ENCODE data around the gene TBC1D3B. TPM values are rescaled to one million over a fixed set of nuclear protein-coding genes. Genes with fewer than 3 reads are reported as not detected.

Gene TBC1D3B
- total RNA-seq, 1 experiment from 2014 or later = 7.4 TPM

GRCh38 chr17:36198831-36199465 is 22.5 kb upstream of the TBC1D3B start:
- H3K36me3 ChIP-seq (ENCODE audit: control insufficient read depth, insufficient read depth, low read length) = no peaks in the 10 kb centered on the region
- CTCF ChIA-PET = no interaction called here
- TF ChIP-seq REST (IDR thresholded peaks at IDR 0.05; ENCODE audit: insufficient read depth in 1 of 2, low read depth in 2 of 2, low read length in 1 of 2) (no peak), TCF7L2 (IDR thresholded peaks at IDR 0.05; ENCODE audit: low read depth, low read length) (no peak), CTCF (IDR thresholded peaks at IDR 0.05) (no peak), SIN3A (IDR thresholded peaks at IDR 0.05; ENCODE audit: borderline replicate concordance, insufficient read depth, low read depth, low read length) (no peak), POLR2AphosphoS5 (IDR thresholded peaks at IDR 0.05; ENCODE audit: low read depth, low read length) (no peak)
- no peak overlapping the region for H3K27ac ChIP-seq (ENCODE audit: low read length)
- H3K4me3 ChIP-seq (ENCODE audit: low read depth in 2 of 2, low read length in 2 of 2) = no peak overlapping the region
- no TSS peak for BruUV-seq (replicated peaks)
- POLR2A ChIA-PET = no interaction called here
- no peak for DNase-seq (ENCODE audit: low read depth, low spot score)
- H3K9me3 ChIP-seq (ENCODE audit: control insufficient read depth, insufficient read depth, low read depth, low read length) = no peaks in the 10 kb centered on the region
- intact Hi-C loops (cut with micrococcal nuclease; ENCODE audit: unreplicated experiment) (no loop called here), in situ Hi-C loops (cut with HindIII; ENCODE audit: low pct_unique_long_range_greater_than_20kb, low sequenced_read_pairs) (no loop called here)
- H3K27me3 ChIP-seq (ENCODE audit: control insufficient read depth, insufficient read depth, low read length) = no peaks in the 10 kb centered on the region
- H3K4me1 ChIP-seq (ENCODE audit: control insufficient read depth, insufficient read depth, low read length) = no peaks in the 10 kb centered on the region
- ATAC-seq = no peak

GRCh38 chr17:36197387-36197703 is 20.9 kb upstream of the TBC1D3B start:
- no peaks in the 10 kb centered on the region for H3K4me1 ChIP-seq (ENCODE audit: control insufficient read depth, insufficient read depth, low read length)
- H3K4me3 ChIP-seq (ENCODE audit: low read depth in 2 of 2, low read length in 2 of 2) = no peak overlapping the region
- CTCF ChIA-PET = no interaction called here
- in situ Hi-C loops (cut with HindIII; ENCODE audit: low pct_unique_long_range_greater_than_20kb, low sequenced_read_pairs) = no loop called here
- ATAC-seq (no peak), DNase-seq (ENCODE audit: low read depth, low spot score) (no peak)
- H3K27ac ChIP-seq (ENCODE audit: low read length) = no peak overlapping the region
- H3K9me3 ChIP-seq (ENCODE audit: control insufficient read depth, insufficient read depth, low read depth, low read length) = no peaks in the 10 kb centered on the region
- intact Hi-C loops (cut with micrococcal nuclease; ENCODE audit: unreplicated experiment) = no loop called here
- no TSS peak for BruUV-seq (replicated peaks)
- H3K36me3 ChIP-seq (ENCODE audit: control insufficient read depth, insufficient read depth, low read length) = no peaks in the 10 kb centered on the region
- no peaks in the 10 kb centered on the region; the same call in 1 of the 2 replicates for H3K27me3 ChIP-seq (ENCODE audit: control insufficient read depth, insufficient read depth, low read length)
- TF ChIP-seq POLR2AphosphoS5 (IDR thresholded peaks at IDR 0.05; ENCODE audit: low read depth, low read length) (no peak), REST (IDR thresholded peaks at IDR 0.05; ENCODE audit: insufficient read depth in 1 of 2, low read depth in 2 of 2, low read length in 1 of 2) (no peak), CTCF (IDR thresholded peaks at IDR 0.05) (no peak), SIN3A (IDR thresholded peaks at IDR 0.05; ENCODE audit: borderline replicate concordance, insufficient read depth, low read depth, low read length) (no peak), TCF7L2 (IDR thresholded peaks at IDR 0.05; ENCODE audit: low read depth, low read length) (no peak)
- POLR2A ChIA-PET = no interaction called here

Data from Panc1 (cell line).